GM12878 (cell line): ENCODE measurements around the gene NIPAL1. TPM values are rescaled to one million over a fixed set of nuclear protein-coding genes. Genes with fewer than 3 reads are reported as not detected.

Experiments
- ATAC-seq: fragments of 200-7000 bp; cut with Tn5 transposase; 3 replicates; pipeline ENCODE4 v1.9.1; 2020; ENCODE audit warnings: mild to moderate bottlenecking, moderate library complexity
- Bru-seq: library from RNA; stranded (reverse); fragments of 400-500 nt; gene quantifications from one replicate; lab custom pipeline; 2021; lab: Mats Ljungman, UMichigan
- BruChase-seq, 2 experiments: library from RNA; stranded (reverse); fragments of 400-500 nt; gene quantifications; one replicate each; lab custom pipeline; 2021; lab: Mats Ljungman, UMichigan
- BruUV-seq: library from RNA; stranded (reverse); fragments of 400-500 nt; replicated peaks from 2 replicates; lab custom pipeline; 2021; lab: Mats Ljungman, UMichigan
- CTCF ChIA-PET: fragments of 300-600 bp; sonication (Branson Sonifier 250); formaldehyde crosslinking; extraction: SDS; loops from one replicate; lab custom pipeline; 2021; ENCODE audit warnings: inconsistent platforms; lab: Yijun Ruan, JAX
- POLR2A ChIA-PET: fragments of 350-600 bp; formaldehyde crosslinking; extraction: SDS; loops from one replicate; lab custom pipeline; 2021; ENCODE audit warnings: inconsistent platforms; lab: Charles Lee
- RAD21 ChIA-PET: fragments of 300-600 bp; sonication (Branson Sonifier 250); formaldehyde crosslinking; loops from one replicate; lab custom pipeline; 2023; ENCODE audit warnings: antibody characterized with exemption; ENCODE audit not compliant: unreplicated experiment; lab: Charles Lee
- SMC1A ChIA-PET: fragments of 300-600 bp; sonication (Branson Sonifier 250); formaldehyde crosslinking; loops from one replicate; lab custom pipeline; 2023; ENCODE audit not compliant: unreplicated experiment, uncharacterized antibody; lab: Charles Lee
- DNase-seq: peaks from one replicate; pipeline ENCODE4 v3.0.0-alpha.2; 2011; ENCODE audit warnings: low read depth, low spot score
- FAIRE-seq: peaks from 3 replicates; lab custom pipeline; 2011; peaks lifted over from hg19 to GRCh38; lab: Jason Lieb, UNC
- H2AFZ ChIP-seq: 2 replicates; pipeline ENCODE4 v1.6.0; 2011; ENCODE audit warnings: low read depth, low read length, control low read depth; ENCODE audit not compliant: control insufficient read depth
- H3K27ac ChIP-seq: 2 replicates; pipeline ENCODE4 v1.5.1; 2011; ENCODE audit warnings: control low read depth; ENCODE audit not compliant: control insufficient read depth, insufficient read depth
- H3K27me3 ChIP-seq, 2 experiments: replicated peaks in 1 of 2; 2 replicates each; pipeline versions ENCODE4 v1.6.0 to v1.6.1; 2011; ENCODE audit warnings: low read length in 1 of 2; ENCODE audit not compliant: control insufficient read depth in 2 of 2, insufficient read depth in 2 of 2
- H3K36me3 ChIP-seq, 2 experiments: 2 replicates each; pipeline ENCODE4 v1.5.1; 2011; ENCODE audit warnings: low read length in 1 of 2; ENCODE audit not compliant: control insufficient read depth in 2 of 2, insufficient read depth in 2 of 2
- H3K4me1 ChIP-seq: 2 replicates; pipeline ENCODE4 v1.6.1; 2011; ENCODE audit warnings: mild to moderate bottlenecking, low read length, moderate library complexity, mixed read lengths; ENCODE audit not compliant: control insufficient read depth, insufficient read depth
- H3K4me2 ChIP-seq: 2 replicates; pipeline ENCODE4 v1.6.0; 2011; ENCODE audit warnings: control low read depth; ENCODE audit not compliant: control insufficient read depth, insufficient read depth
- H3K4me3 ChIP-seq: fragments of 200-600 bp; sonication (generic); 2 replicates; pipeline ENCODE4 v1.5.1; 2016
- H3K79me2 ChIP-seq: 2 replicates; pipeline ENCODE4 v1.6.0; 2011; ENCODE audit warnings: low read length; ENCODE audit not compliant: control insufficient read depth, insufficient read depth
- H3K9ac ChIP-seq: 2 replicates; pipeline ENCODE4 v1.8.0; 2011; ENCODE audit warnings: low read length, control low read depth, mixed read lengths; ENCODE audit not compliant: control insufficient read depth, insufficient read depth
- H3K9me3 ChIP-seq: replicated peaks from 3 replicates; pipeline ENCODE4 v1.5.1; 2011; ENCODE audit warnings: mild to moderate bottlenecking, low read length; ENCODE audit not compliant: control insufficient read depth, insufficient read depth
- H4K20me1 ChIP-seq: 2 replicates; pipeline ENCODE4 v1.6.0; 2011; ENCODE audit not compliant: control insufficient read depth, insufficient read depth
- ATF3 ChIP-seq: IDR thresholded peaks from 2 replicates; pipeline ENCODE4 v1.6.1; 2011; ENCODE audit warnings: low read depth, mild to moderate bottlenecking, low read length, moderate library complexity, borderline replicate concordance; ENCODE audit errors: extremely low read depth
- EGR1 ChIP-seq, 2 experiments: IDR thresholded peaks; 1 replicate in 1 of 2; 2 replicates in 1 of 2; pipeline ENCODE4 v1.6.1; 2011 to 2012; ENCODE audit warnings: low read depth in 2 of 2, low read length in 2 of 2, borderline replicate concordance in 1 of 2, mild to moderate bottlenecking in 1 of 2, moderate library complexity in 1 of 2
- ETV6 ChIP-seq, 2 experiments: fragments of 450-650 bp in 1 of 2; IDR thresholded peaks in 1 of 2; conservative IDR thresholded peaks in 1 of 2; 2 replicates each; pipeline ENCODE4 v1.6.1; 2014; ENCODE audit warnings: antibody characterized with exemption in 1 of 2, borderline replicate concordance in 1 of 2, low read depth in 1 of 2, mild to moderate bottlenecking in 1 of 2, moderate library complexity in 1 of 2
- FOXM1 ChIP-seq: IDR thresholded peaks from 2 replicates; pipeline ENCODE4 v1.6.1; 2012; ENCODE audit warnings: low read depth, mild to moderate bottlenecking, inconsistent platforms, low read length, moderate library complexity
- HSF1 ChIP-seq: fragments of 150-350 bp; IDR thresholded peaks from 2 replicates; pipeline ENCODE4 v1.6.1; 2014; ENCODE audit warnings: mild to moderate bottlenecking, low read depth, low read length
- IRF3 ChIP-seq: fragments of 450-650 bp; IDR thresholded peaks from 2 replicates; pipeline ENCODE4 v1.6.1; 2014; ENCODE audit warnings: mild to moderate bottlenecking
- PML ChIP-seq: IDR thresholded peaks from 2 replicates; pipeline ENCODE4 v1.6.1; 2012; ENCODE audit warnings: low read length, inconsistent platforms
- RB1 ChIP-seq: fragments of 450-650 bp; formaldehyde crosslinking; IDR thresholded peaks from 2 replicates; pipeline ENCODE4 v1.6.1; 2017; ENCODE audit warnings: mild to moderate bottlenecking, borderline replicate concordance
- RELB ChIP-seq: fragments of 450-650 bp; IDR thresholded peaks from 2 replicates; pipeline ENCODE4 v1.6.1; 2017; ENCODE audit warnings: low read depth, mild to moderate bottlenecking, moderate library complexity
- RFX5 ChIP-seq: IDR thresholded peaks from 2 replicates; pipeline ENCODE4 v1.6.1; 2011; ENCODE audit warnings: low read depth, low read length, improper control_type of control experiment
- SREBF2 ChIP-seq: IDR thresholded peaks from 2 replicates; pipeline ENCODE4 v1.6.1; 2012; ENCODE audit warnings: mild to moderate bottlenecking, low read length
- STAT3 ChIP-seq: IDR thresholded peaks from 2 replicates; pipeline ENCODE4 v1.6.1; 2011; ENCODE audit warnings: low read depth, low read length, improper control_type of control experiment
- WGBS: methylation state at CpG from one replicate; pipeline ENCODE4 v1.1.6; 2016; ENCODE audit warnings: low lambda C conversion rate; ENCODE audit not compliant: insufficient replicate concordance, insufficient coverage; ENCODE audit errors: missing lambda C conversion rate; 5-methylcytosine and 5-hydroxymethylcytosine counted together
- in situ Hi-C: fragments of 300-500 bp; cut with MboI; formaldehyde crosslinking; loops from 9 replicates; pipeline ENCODE4 v1.14.3; 2018; ENCODE audit warnings: mixed read lengths
- intact Hi-C: fragments of 100-400 bp; cut with micrococcal nuclease; formaldehyde crosslinking; loops from one replicate; pipeline ENCODE4 v1.14.2; 2022; ENCODE audit not compliant: unreplicated experiment
- long read RNA-seq, 2 experiments: library from polyadenylated mRNA; unstranded; transcript quantifications; one replicate each; pipeline ENCODE4 v2.0.0, GENCODE V29; 2019 to 2020
- polyA minus RNA-seq, 3 experiments: library from RNA; depleted of rRNA, polyadenylated mRNA; stranded (reverse); fragments of >200 nt; gene quantifications; 2 replicates each; pipeline ENCODE4 v1.2.3, GENCODE V29; 2011
- polyA plus RNA-seq, 11 experiments: library from polyadenylated mRNA; depleted of rRNA in 4 of 11; unstranded in 6 of 11; stranded (reverse) in 5 of 11; fragments of >200 nt; fragmentation: Nextera tagmentation in 4 of 11; fragmentation: Illumina TruSeq in 1 of 11; extraction: Ambion mirVana in 4 of 11; extraction: Trizol in 1 of 11; gene quantifications; 1 replicate in 1 of 11; 2 replicates in 10 of 11; pipeline versions ENCODE4 v1.2.1 to v1.2.3, GENCODE V29; 2011 to 2016; ENCODE audit warnings: inconsistent platforms in 2 of 11, missing spikeins in 2 of 11, low read depth in 1 of 11
- total RNA-seq, 4 experiments: library from RNA; depleted of rRNA in 3 of 4; stranded (reverse); fragments of >200 nt in 3 of 4; fragmentation: Illumina TruSeq in 1 of 4; extraction: Trizol in 1 of 4; gene quantifications; 2 replicates each; pipeline versions ENCODE4 v1.2.1 to v1.2.3, GENCODE V29; 2013 to 2021

Gene NIPAL1
- 12.6 and 12.7 TPM in 2 replicates for total RNA-seq (2013; cell fraction: nucleolus; rRNA removed)
- 5.1 and 7.8 TPM in 2 replicates for total RNA-seq (2014; rRNA removed)
- total RNA-seq (2014; rRNA removed; fragmentation: Illumina TruSeq; extraction: Trizol), result 9.3 and 9.7 TPM in 2 replicates
- total RNA-seq (2021), result 8.7 and 10.0 TPM in 2 replicates
- 1.2 TPM for polyA plus RNA-seq (2011; ENCODE audit: low read depth)
- 0.46 and 0.62 TPM in 2 replicates for polyA plus RNA-seq (2011; rRNA removed)
- polyA plus RNA-seq (2011; cell fraction: cytosol; rRNA removed), result 0.30 and 0.39 TPM in 2 replicates
- 0.78 and 0.82 TPM in 2 replicates for polyA plus RNA-seq (2011; cell fraction: nucleus; rRNA removed)
- polyA plus RNA-seq (2012), result 1.7 and 2.6 TPM in 2 replicates
- 8.8 and 10.3 TPM in 2 replicates for polyA plus RNA-seq (2014; fragmentation: Illumina TruSeq; extraction: Trizol)
- 1 to 10 TPM; 1.1 to 2.0 TPM for polyA plus RNA-seq (2014; fragmentation: Nextera tagmentation; extraction: Ambion mirVana)
- 4.7 and 5.4 TPM in 2 replicates for polyA plus RNA-seq (2014; rRNA removed)
- polyA plus RNA-seq (2016; fragmentation: Nextera tagmentation; extraction: Ambion mirVana), result 1 to 10 TPM; 6.6 to 7.2 TPM
- polyA minus RNA-seq (2011; rRNA and poly(A)+ RNA removed), result 0.21 and 0.80 TPM in 2 replicates
- polyA minus RNA-seq (2011; cell fraction: cytosol; rRNA and poly(A)+ RNA removed), result 1.2 TPM in 1 of 2 replicates, not detected in the other
- polyA minus RNA-seq (2011; cell fraction: nucleus; rRNA and poly(A)+ RNA removed), result 0.73 and 1.5 TPM in 2 replicates
- percentile 42 among the genes with signal in this experiment for Bru-seq, nascent RNA
- percentile 28 among the genes with signal in this experiment for BruChase-seq, experiment 1, labeled RNA remaining after a 6-hour chase
- BruChase-seq, experiment 2, labeled RNA remaining after a 2-hour chase, result percentile 35 among the genes with signal in this experiment
- long read RNA-seq, experiment 1, result 0 reads
- long read RNA-seq, experiment 2, full-length matches to known transcripts, result 2 of 4 reads
- long read RNA-seq, experiment 2, partial matches to known transcripts, result 0 of 4 reads
- long read RNA-seq, experiment 2, other reads (novel, unspliced or antisense), result 2 of 4 reads

GRCh38 chr4:48016141-48017107 lies at the start of gene NIPAL1, which contains the start of gene CNGA1:
Gene NIPAL1, plus strand, starts transcription at chr4:48016772. Its CDS starts 68 bp downstream, at chr4:48016840.
Gene CNGA1, minus strand, starts transcription at chr4:48016681. Its CDS starts 63,992 bp downstream, at chr4:47952689.
- ATAC-seq (peak; percentile 95), DNase-seq (no peak), FAIRE-seq (peak; percentile 66)
- in situ Hi-C loops, result no loop called here
- H3K4me1 ChIP-seq, result no peaks in the 10 kb centered on the region
- H4K20me1 ChIP-seq, result no peaks in the 10 kb centered on the region
- intact Hi-C loops, result loop anchor here (1.0 kb wide), 1 partner anchor 71 kb away; no protein-coding TSS in a partner anchor
- peak within 1 kb of the TSS; percentile 30; the same call in 1 of the 2 replicates for H3K27ac ChIP-seq
- POLR2A ChIA-PET, result no interaction called here
- peak within 1 kb of the TSS; percentile 65 for H3K9ac ChIP-seq
- H3K9me3 ChIP-seq, result no peaks in the 10 kb centered on the region; the same call in 2 of the 3 replicates
- H3K79me2 ChIP-seq, result no peaks in the 10 kb centered on the region
- WGBS, result 8% methylated on average over 57 of the region's 60 CpGs
- RAD21 ChIA-PET, result interaction anchor here (1.5 kb wide), 1 partner anchor 31 kb away, joined by 4 read pairs; no protein-coding TSS in a partner anchor
- CTCF ChIA-PET, result interaction anchor here (0.6 to 1.7 kb wide), 5 partner anchors 14 to 71 kb away, joined by 3 to 7 read pairs (median 4); no protein-coding TSS in a partner anchor
- SMC1A ChIA-PET, result no interaction called here
- H3K27me3 ChIP-seq, result no peaks in the 10 kb centered on the region; a peak in 1 of 4 replicates
- BruUV-seq, result no TSS peak
- H3K36me3 ChIP-seq, result no peaks in the 10 kb centered on the region
- H2AFZ ChIP-seq, result peak within 1 kb of the TSS; percentile 85
- H3K4me2 ChIP-seq, result peak within 1 kb of the TSS; percentile 96
- H3K4me3 ChIP-seq, result peak within 1 kb of the TSS; percentile 89
- TF ChIP-seq PML (peak; percentile 19; the same call in 1 of the 2 replicates), RELB (no peak), FOXM1 (no peak), SREBF2 (no peak), STAT3 (no peak), ATF3 (no peak), IRF3 (no peak), HSF1 (no peak), RFX5 (no peak), ETV6 (conservative IDR thresholded peaks at IDR 0.05 in 1 of 2, IDR thresholded peaks at IDR 0.05 in 1 of 2; ENCODE audit: borderline replicate concordance in 1 of 2, low read depth in 1 of 2) (no peak), EGR1 (IDR thresholded peaks at IDR 0.05; ENCODE audit: borderline replicate concordance in 1 of 2, low read depth in 2 of 2, low read length in 2 of 2) (peak in 1 of 2 experiments; percentile 43; a peak in 1 of 3 replicates), RB1 (peak; percentile 50; the same call in 1 of the 2 replicates)
